Activated naive CD4-positive, alpha-beta T cell (primary cell): ENCODE results near the gene NAPSA.

Experiments used
- DNase-seq, 4 experiments: peaks; one replicate each; lab custom pipeline; 2025; lab: John Stamatoyannopoulos, UW

Gene NAPSA

GRCh38 chr19:50314724-50315708 is 50.4 kb downstream of the NAPSA start:
- no peak for DNase-seq

- no peak for DNase-seq
Measured at GRCh38 chr19:50313812-50314536, 51.5 kb downstream of the NAPSA start.

GRCh38 chr19:50312967-50313811 is 52.2 kb downstream of the NAPSA start:
- DNase-seq, result no peak

- no peak for DNase-seq
Measured at GRCh38 chr19:50311723-50312635, 53.5 kb downstream of the NAPSA start.

GRCh38 chr19:50310759-50311465 is 54.5 kb downstream of the NAPSA start:
- DNase-seq, result no peak

- DNase-seq, result no peak
Measured at GRCh38 chr19:50309396-50310125, 55.9 kb downstream of the NAPSA start.

GRCh38 chr19:50308991-50309390 is 56.4 kb downstream of the NAPSA start:
- no peak for DNase-seq
